DOHH2 (cell line): ENCODE data around the gene WHRN.

ENCODE experiments used
- H3F3A ChIP-seq: fragments of 200-600 bp; sonication (generic), shearing (Covaris generic); 2 replicates; pipeline ENCODE4 v1.6.0; 2016; ENCODE audit warnings: antibody characterized with exemption, mild to moderate bottlenecking; ENCODE audit not compliant: control insufficient read depth, insufficient read depth
- H3K27ac ChIP-seq: fragments of 200-600 bp; sonication (generic); 2 replicates; pipeline ENCODE4 v1.5.1; 2014; ENCODE audit warnings: low read depth, mild to moderate bottlenecking, low read length, moderate library complexity
- H3K27me3 ChIP-seq: fragments of 200-600 bp; sonication (generic); 2 replicates; pipeline ENCODE4 v1.6.1; 2014; ENCODE audit warnings: mild to moderate bottlenecking, low read length, mixed read lengths; ENCODE audit not compliant: control insufficient read depth
- H3K36me3 ChIP-seq: fragments of 200-600 bp; sonication (generic); 2 replicates; pipeline ENCODE4 v1.6.1; 2014; ENCODE audit warnings: mild to moderate bottlenecking, low read length, moderate library complexity, mixed read lengths; ENCODE audit not compliant: control insufficient read depth
- H3K4me1 ChIP-seq: fragments of 200-600 bp; sonication (generic); 2 replicates; pipeline ENCODE4 v1.6.1; 2014; ENCODE audit warnings: mild to moderate bottlenecking, low read length, mixed read lengths; ENCODE audit not compliant: control insufficient read depth
- H3K4me2 ChIP-seq: fragments of 200-600 bp; sonication (generic); 2 replicates; pipeline ENCODE4 v1.6.0; 2014; ENCODE audit warnings: mild to moderate bottlenecking, low read length, moderate library complexity
- H3K4me3 ChIP-seq: fragments of 200-600 bp; sonication (generic); 2 replicates; pipeline ENCODE4 v1.5.1; 2014; ENCODE audit warnings: mild to moderate bottlenecking, low read length, mixed read lengths
- H3K79me2 ChIP-seq: fragments of 200-600 bp; sonication (generic); 2 replicates; pipeline ENCODE4 v1.6.1; 2014; ENCODE audit warnings: mild to moderate bottlenecking, low read length, mixed read lengths; ENCODE audit not compliant: control insufficient read depth
- H3K9me2 ChIP-seq: fragments of 200-600 bp; sonication (generic); replicated peaks from 2 replicates; pipeline ENCODE4 v1.6.1; 2014; ENCODE audit warnings: mild to moderate bottlenecking, low read length, mixed read lengths; ENCODE audit not compliant: control insufficient read depth
- H3K9me3 ChIP-seq: fragments of 200-600 bp; sonication (generic); 2 replicates; pipeline ENCODE4 v1.6.1; 2014; ENCODE audit warnings: antibody characterized with exemption, low read length, mixed read lengths; ENCODE audit not compliant: control insufficient read depth, insufficient read depth
- H4K20me1 ChIP-seq: fragments of 200-600 bp; sonication (generic); 2 replicates; pipeline ENCODE4 v1.6.0; 2014; ENCODE audit warnings: low read depth, mild to moderate bottlenecking, antibody characterized with exemption, low read length, moderate library complexity; ENCODE audit not compliant: control insufficient read depth, insufficient read depth
- CTCF ChIP-seq: fragments of 200-600 bp; sonication (generic); IDR thresholded peaks from one replicate; pipeline ENCODE4 v1.5.1; 2014; ENCODE audit warnings: antibody characterized with exemption, mild to moderate bottlenecking, low read depth, low read length; ENCODE audit not compliant: poor library complexity, severe bottlenecking
- EZH2phosphoT487 ChIP-seq: fragments of 200-600 bp; sonication (generic); IDR thresholded peaks from 2 replicates; pipeline ENCODE4 v1.6.1; 2017; ENCODE audit warnings: borderline replicate concordance, mild to moderate bottlenecking, antibody characterized with exemption, low read length, moderate library complexity, mixed read lengths

The WHRN gene

GRCh38 chr9:114450181-114450580, 55.1 kb downstream of the WHRN start:
- TF ChIP-seq EZH2phosphoT487 (no peak), CTCF (no peak)

GRCh38 chr9:114449236-114449635, 56.0 kb downstream of the WHRN start:
- H3K27me3 ChIP-seq, result no peaks in the 10 kb centered on the region
- no peak overlapping the region for H3K4me3 ChIP-seq
- H3K4me2 ChIP-seq, result no peak overlapping the region
- H3K27ac ChIP-seq, result no peak overlapping the region
- H3K79me2 ChIP-seq, result no peaks in the 10 kb centered on the region
- H4K20me1 ChIP-seq, result no peaks in the 10 kb centered on the region
- no peaks in the 10 kb centered on the region; the same call in 1 of the 2 replicates for H3F3A ChIP-seq
- no peaks in the 10 kb centered on the region for H3K9me2 ChIP-seq
- peaks cover 26% of the 10 kb centered on the region for H3K4me1 ChIP-seq
- no peak for TF ChIP-seq EZH2phosphoT487
- TF ChIP-seq CTCF, result no peak
- no peaks in the 10 kb centered on the region for H3K9me3 ChIP-seq
- no peaks in the 10 kb centered on the region for H3K36me3 ChIP-seq

More at GRCh38 chr9:114450181-114450580, 55.1 kb downstream of the WHRN start:
- Histone ChIP-seq H3K27ac (no peak overlapping the region), H3K4me3 (no peak overlapping the region), H3K4me2 (no peak overlapping the region), H3K9me3 (no peaks in the 10 kb centered on the region), H3K36me3 (no peaks in the 10 kb centered on the region), H4K20me1 (no peaks in the 10 kb centered on the region), H3K27me3 (no peaks in the 10 kb centered on the region), H3K9me2 (no peaks in the 10 kb centered on the region), H3K79me2 (no peaks in the 10 kb centered on the region), H3F3A (no peaks in the 10 kb centered on the region; the same call in 1 of the 2 replicates), H3K4me1 (peaks cover 26% of the 10 kb centered on the region)

DNA sequence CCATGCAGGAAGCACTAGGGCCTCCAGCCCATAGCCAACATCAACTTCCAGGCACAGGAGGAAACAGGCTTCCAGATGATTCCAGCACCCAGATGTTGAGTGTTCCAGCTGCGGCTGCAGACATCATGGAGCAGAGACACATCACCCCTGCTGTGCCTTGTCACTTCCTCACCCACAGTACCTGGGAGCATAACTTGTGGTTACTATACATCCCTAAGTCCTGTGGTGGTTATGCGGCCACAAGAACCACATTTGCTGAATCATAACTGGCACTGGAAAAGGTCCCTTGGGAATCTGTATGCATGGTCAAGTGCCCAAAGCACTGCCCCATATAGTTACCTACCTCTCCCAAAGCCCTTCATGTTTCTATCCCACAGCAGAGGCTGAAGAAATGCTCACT, 56.6 kb downstream of the WHRN start:
- H3K4me3 ChIP-seq, result no peak overlapping the region
- no peak overlapping the region for H3K27ac ChIP-seq
- no peaks in the 10 kb centered on the region; the same call in 1 of the 2 replicates for H3F3A ChIP-seq
- H3K4me1 ChIP-seq, result peaks cover 26% of the 10 kb centered on the region
- H3K9me3 ChIP-seq, result no peaks in the 10 kb centered on the region
- no peaks in the 10 kb centered on the region for H3K9me2 ChIP-seq
- H4K20me1 ChIP-seq, result no peaks in the 10 kb centered on the region
- H3K4me2 ChIP-seq, result no peak overlapping the region
- H3K79me2 ChIP-seq, result no peaks in the 10 kb centered on the region
- H3K27me3 ChIP-seq, result no peaks in the 10 kb centered on the region
- H3K36me3 ChIP-seq, result no peaks in the 10 kb centered on the region
- TF ChIP-seq EZH2phosphoT487 (no peak), CTCF (no peak)
